H1 (cell line): ENCODE results near the gene ATM. TPM values are rescaled to one million over a fixed set of nuclear protein-coding genes. Genes with fewer than 3 reads are reported as not detected.

ENCODE experiments used
- CTCF ChIA-PET: fragments of 300-600 bp; sonication (Branson Sonifier 250); formaldehyde crosslinking; loops from one replicate; lab custom pipeline; 2021; ENCODE audit not compliant: partially characterized antibody; lab: Charles Lee
- POLR2A ChIA-PET: fragments of 300-600 bp; sonication (Branson Sonifier 250); formaldehyde crosslinking; loops from one replicate; lab custom pipeline; 2021; ENCODE audit warnings: inconsistent platforms; ENCODE audit not compliant: partially characterized antibody; lab: Charles Lee
- DNase-seq, 2 experiments: peaks; one replicate each; pipeline versions ENCODE4 v3.0.0 to v3.0.0-alpha.2; 2010 to 2022; ENCODE audit warnings: low spot score in 2 of 2, low read depth in 1 of 2, mixed read lengths in 1 of 2
- FAIRE-seq: peaks from 2 replicates; lab custom pipeline; 2011; peaks lifted over from hg19 to GRCh38; lab: Jason Lieb, UNC
- H2AFZ ChIP-seq: 2 replicates; pipeline ENCODE4 v1.8.1; 2012; ENCODE audit warnings: low read length, inconsistent platforms
- H2AK5ac ChIP-seq: 2 replicates; pipeline ENCODE4 v1.6.1; 2013; ENCODE audit warnings: low read depth, low read length
- H2BK120ac ChIP-seq: replicated peaks from 2 replicates; pipeline ENCODE3; 2013; ENCODE audit warnings: low read depth, low read length, inconsistent platforms
- H2BK12ac ChIP-seq: 2 replicates; pipeline ENCODE4 v1.6.1; 2013; ENCODE audit warnings: low read depth, low read length
- H2BK15ac ChIP-seq: 2 replicates; pipeline ENCODE4 v1.6.1; 2013; ENCODE audit warnings: low read length
- H2BK20ac ChIP-seq: 2 replicates; pipeline ENCODE4 v1.6.1; 2013; ENCODE audit warnings: low read length
- H2BK5ac ChIP-seq: 2 replicates; pipeline ENCODE4 v1.6.1; 2013; ENCODE audit warnings: low read depth, low read length
- H3K14ac ChIP-seq: 2 replicates; pipeline ENCODE4 v1.6.1; 2013; ENCODE audit warnings: inconsistent platforms; ENCODE audit not compliant: insufficient read length
- H3K18ac ChIP-seq: 2 replicates; pipeline ENCODE4 v1.6.1; 2013; ENCODE audit warnings: low read length; ENCODE audit errors: extremely low read depth
- H3K23ac ChIP-seq: 2 replicates; pipeline ENCODE4 v1.6.1; 2013; ENCODE audit warnings: inconsistent platforms; ENCODE audit not compliant: insufficient read length
- H3K23me2 ChIP-seq: 2 replicates; pipeline ENCODE4 v1.6.1; 2013; ENCODE audit warnings: low read depth, low read length
- H3K27ac ChIP-seq: 2 replicates; pipeline ENCODE4 v1.6.1; 2011; ENCODE audit warnings: low read depth, low read length, inconsistent platforms
- H3K27me3 ChIP-seq, 4 experiments: replicated peaks in 1 of 4; 1 replicate in 1 of 4; 2 replicates in 3 of 4; pipeline versions ENCODE4 v1.6.1 to v1.8.1; 2011 to 2013; ENCODE audit warnings: low read length in 3 of 4, mild to moderate bottlenecking in 3 of 4, inconsistent platforms in 2 of 4, mixed read lengths in 2 of 4, moderate library complexity in 1 of 4; ENCODE audit not compliant: control insufficient read depth in 3 of 4, insufficient read depth in 3 of 4; ENCODE audit errors: extremely low read depth in 1 of 4
- H3K36me3 ChIP-seq, 4 experiments: 2 replicates each; pipeline versions ENCODE4 v1.6.1 to v1.8.1; 2011 to 2013; ENCODE audit warnings: mild to moderate bottlenecking in 4 of 4, low read length in 3 of 4, moderate library complexity in 2 of 4, control low read depth in 1 of 4, inconsistent platforms in 1 of 4; ENCODE audit not compliant: insufficient read depth in 4 of 4, control insufficient read depth in 2 of 4
- H3K4ac ChIP-seq: replicated peaks from 2 replicates; pipeline ENCODE3; 2013; ENCODE audit warnings: low read length, low read depth, mixed read lengths, inconsistent platforms; ENCODE audit not compliant: insufficient read length
- H3K4me1 ChIP-seq, 4 experiments: replicated peaks in 1 of 4; 1 replicate in 1 of 4; 2 replicates in 3 of 4; pipeline versions ENCODE4 v1.6.1 to v1.8.1; 2011 to 2013; ENCODE audit warnings: low read length in 3 of 4, inconsistent platforms in 2 of 4, mixed read lengths in 1 of 4; ENCODE audit not compliant: insufficient read depth in 4 of 4, control insufficient read depth in 3 of 4
- H3K4me2 ChIP-seq, 2 experiments: 2 replicates each; pipeline versions ENCODE4 v1.6.1 to v1.8.1; 2011 to 2013; ENCODE audit warnings: low read depth in 2 of 2, low read length in 2 of 2, control low read depth in 1 of 2, inconsistent platforms in 1 of 2, mild to moderate bottlenecking in 1 of 2; ENCODE audit not compliant: insufficient read depth in 1 of 2
- H3K4me3 ChIP-seq, 4 experiments: fragments of 200-600, 300-600 bp in 1 of 4; sonication (generic), shearing (Covaris generic), sonication (Bioruptor Twin) in 1 of 4; 2 replicates each; pipeline versions ENCODE4 v1.5.1 to v1.8.1; 2011 to 2016; ENCODE audit warnings: low read length in 4 of 4, low read depth in 3 of 4, control low read depth in 2 of 4, inconsistent platforms in 2 of 4, mild to moderate bottlenecking in 2 of 4, mixed read lengths in 1 of 4, moderate library complexity in 1 of 4; ENCODE audit not compliant: insufficient read depth in 2 of 4; ENCODE audit errors: extremely low read depth in 1 of 4
- H3K56ac ChIP-seq: replicated peaks from 2 replicates; pipeline ENCODE3; 2013; ENCODE audit warnings: low read depth, mild to moderate bottlenecking, mixed read lengths, low read length, inconsistent platforms; ENCODE audit not compliant: insufficient read length
- H3K79me1 ChIP-seq: 2 replicates; pipeline ENCODE4 v1.6.1; 2013; ENCODE audit warnings: low read depth, low read length, control low read depth
- H3K79me2 ChIP-seq, 2 experiments: 2 replicates each; pipeline versions ENCODE4 v1.6.1 to v1.8.1; 2012 to 2013; ENCODE audit warnings: low read length in 2 of 2, mild to moderate bottlenecking in 2 of 2, inconsistent platforms in 1 of 2; ENCODE audit not compliant: insufficient read depth in 2 of 2, control insufficient read depth in 1 of 2
- H3K9ac ChIP-seq, 4 experiments: replicated peaks in 1 of 4; 1 replicate in 1 of 4; 2 replicates in 3 of 4; pipeline versions ENCODE4 v1.6.1 to v1.8.1; 2011 to 2013; ENCODE audit warnings: low read depth in 3 of 4, low read length in 3 of 4, control low read depth in 2 of 4, mild to moderate bottlenecking in 2 of 4, moderate library complexity in 2 of 4, inconsistent platforms in 1 of 4; ENCODE audit errors: extremely low read depth in 1 of 4
- H3K9me3 ChIP-seq, 2 experiments: 2 replicates each; pipeline versions ENCODE4 v1.6.1 to v1.8.1; 2012 to 2013; ENCODE audit warnings: mild to moderate bottlenecking in 2 of 2, moderate library complexity in 2 of 2, control low read depth in 1 of 2, inconsistent platforms in 1 of 2, low read depth in 1 of 2, low read length in 1 of 2, mixed read lengths in 1 of 2; ENCODE audit not compliant: insufficient read depth in 2 of 2
- H4K20me1 ChIP-seq, 2 experiments: replicated peaks in 1 of 2; 2 replicates each; pipeline versions ENCODE3 to v1.8.1; 2011 to 2013; ENCODE audit warnings: inconsistent platforms in 2 of 2, low read length in 2 of 2, mild to moderate bottlenecking in 1 of 2; ENCODE audit not compliant: insufficient read depth in 2 of 2, control insufficient read depth in 1 of 2
- H4K5ac ChIP-seq: 2 replicates; pipeline ENCODE4 v1.6.1; 2013; ENCODE audit warnings: low read length, low read depth, mixed read lengths, inconsistent platforms; ENCODE audit not compliant: insufficient read length
- H4K8ac ChIP-seq: 2 replicates; pipeline ENCODE4 v1.8.0; 2013; ENCODE audit warnings: mild to moderate bottlenecking, moderate library complexity, low read length, inconsistent platforms; ENCODE audit not compliant: insufficient read depth; ENCODE audit errors: extremely low read depth
- H4K91ac ChIP-seq: replicated peaks from 2 replicates; pipeline ENCODE3; 2013; ENCODE audit warnings: low read length, mixed read lengths, inconsistent platforms; ENCODE audit not compliant: insufficient read length
- CBX8 ChIP-seq: fragments of 300-800, 300-1000 bp; sonication (generic); IDR thresholded peaks from 2 replicates; pipeline ENCODE4 v1.7.1; 2016; ENCODE audit warnings: low read depth, low read length, borderline replicate concordance
- CEBPB ChIP-seq: IDR thresholded peaks from 2 replicates; pipeline ENCODE4 v1.6.1; 2012; ENCODE audit warnings: low read depth, low read length
- CHD1 ChIP-seq: IDR thresholded peaks from 2 replicates; pipeline ENCODE4 v1.6.1; 2012; ENCODE audit warnings: low read depth, low read length, improper control_type of control experiment
- EGR1 ChIP-seq: IDR thresholded peaks from 2 replicates; pipeline ENCODE4 v1.6.1; 2011; ENCODE audit warnings: low read depth, low read length, borderline replicate concordance
- HDAC6 ChIP-seq: IDR thresholded peaks from one replicate; pipeline ENCODE4 v1.7.1; 2012; ENCODE audit warnings: low read depth, mild to moderate bottlenecking, inconsistent platforms, low read length, moderate library complexity
- KDM1A ChIP-seq: fragments of 200-600, 300-600 bp; sonication (generic); IDR thresholded peaks from 2 replicates; pipeline ENCODE4 v1.7.1; 2016; ENCODE audit warnings: mild to moderate bottlenecking, low read length, borderline replicate concordance
- MAFK ChIP-seq: IDR thresholded peaks from 2 replicates; pipeline ENCODE4 v1.6.1; 2012; ENCODE audit warnings: low read depth, mild to moderate bottlenecking, improper control_type of control experiment, low read length
- NANOG ChIP-seq: IDR thresholded peaks from 2 replicates; pipeline ENCODE4 v1.6.1; 2011; ENCODE audit warnings: low read length, low read depth, mild to moderate bottlenecking, inconsistent platforms; ENCODE audit not compliant: insufficient read depth, poor library complexity, severe bottlenecking
- PHF8 ChIP-seq: fragments of 200-600 bp; sonication (generic); conservative IDR thresholded peaks from 2 replicates; pipeline ENCODE4 v1.7.1; 2012; ENCODE audit warnings: low read depth, mild to moderate bottlenecking, inconsistent platforms, low read length, moderate library complexity
- RBBP5 ChIP-seq: IDR thresholded peaks from 2 replicates; pipeline ENCODE4 v1.7.1; 2012; ENCODE audit warnings: low read depth, mild to moderate bottlenecking, inconsistent platforms, low read length, moderate library complexity, borderline replicate concordance
- RXRA ChIP-seq: IDR thresholded peaks from 2 replicates; pipeline ENCODE4 v1.6.1; 2011; ENCODE audit warnings: low read depth, mild to moderate bottlenecking, low read length, moderate library complexity; ENCODE audit not compliant: insufficient read depth
- SIRT6 ChIP-seq: IDR thresholded peaks from one replicate; pipeline ENCODE4 v1.7.1; 2012; ENCODE audit warnings: low read length, inconsistent platforms
- SP1 ChIP-seq: IDR thresholded peaks from 2 replicates; pipeline ENCODE4 v1.6.1; 2011; ENCODE audit warnings: low read depth, low read length
- SUZ12 ChIP-seq: fragments of 200-600 bp; sonication (generic); IDR thresholded peaks from 2 replicates; pipeline ENCODE4 v1.6.1; 2012; ENCODE audit warnings: mild to moderate bottlenecking, inconsistent platforms, low read length, moderate library complexity, mixed read lengths
- WGBS, 2 experiments: shearing (Covaris generic) in 1 of 2; methylation state at CpG; one replicate each; pipeline versions ENCODE4 v1.1.6 to v1.1.7; 2013 to 2015; ENCODE audit warnings: low lambda C conversion rate in 2 of 2, mixed read lengths in 2 of 2, inconsistent platforms in 1 of 2, low coverage in 1 of 2, missing lambda C conversion rate in 1 of 2; ENCODE audit not compliant: insufficient replicate concordance in 2 of 2, insufficient coverage in 1 of 2, insufficient read length in 1 of 2; ENCODE audit errors: extremely low coverage in 1 of 2, missing lambda C conversion rate in 1 of 2; 5-methylcytosine and 5-hydroxymethylcytosine counted together
- polyA plus RNA-seq, 7 experiments: library from polyadenylated mRNA; depleted of rRNA in 3 of 7; stranded (reverse) in 5 of 7; unstranded in 2 of 7; fragments of >200 nt in 5 of 7; fragments of 200-250 nt in 2 of 7; gene quantifications; 1 replicate in 5 of 7; 2 replicates in 1 of 7; 4 replicates in 1 of 7; pipeline versions ENCODE4 v1.2.1 to v1.2.3, GENCODE V29; 2011 to 2013; ENCODE audit warnings: missing spikeins in 2 of 7, mixed read lengths in 2 of 7
- total RNA-seq: library from RNA; stranded (reverse); fragmentation: NEBNext Ultra II Directional; extraction: Animal tissue kit (Norgen Biotek cat#: 25700); gene quantifications from 2 replicates; pipeline ENCODE4 v1.2.1, GENCODE V29; 2021

The ATM gene
- total and polyA plus RNA-seq, 2 of the 8 experiments (the other 6 are each of a cell fraction or from before 2014, with no cell fraction given): 14.9 to 55.4 TPM

- no peak overlapping the region for H2BK5ac ChIP-seq
- DNase-seq: no peak
- no peaks in the 10 kb centered on the region for H3K27me3 ChIP-seq
- no peak overlapping the region for H3K14ac ChIP-seq
- H4K8ac ChIP-seq: no peak overlapping the region
- no peaks in the 10 kb centered on the region for H3K4me1 ChIP-seq
- no peak overlapping the region for H3K4me2 ChIP-seq
- no peaks in the 10 kb centered on the region for H3K79me2 ChIP-seq
- H3K79me1 ChIP-seq: no peaks in the 10 kb centered on the region
- H3K23ac ChIP-seq: no peak overlapping the region
- ChIA-PET POLR2A (no interaction called here), CTCF (no interaction called here)
- peaks cover 4 to 9% of the 10 kb centered on the region in 2 experiments; a peak in 2 of 4 replicates for H3K9me3 ChIP-seq
- H4K5ac ChIP-seq: no peak overlapping the region
- H3K27ac ChIP-seq: no peak overlapping the region
- no peak for FAIRE-seq
- H3K9ac ChIP-seq: no peak overlapping the region
- 78% methylated on average over 5 of the region's 5 CpGs; no CpG with 5 or more reads in 1 of the 2 experiments for WGBS, 2 experiments
- H2AK5ac ChIP-seq: no peak overlapping the region
- H2BK15ac ChIP-seq: no peak overlapping the region
- H4K20me1 ChIP-seq: no peaks in the 10 kb centered on the region
- H2BK20ac ChIP-seq: no peak overlapping the region
- H3K4me3 ChIP-seq: no peak overlapping the region
- H3K56ac ChIP-seq: no peak overlapping the region
- H3K18ac ChIP-seq: no peak overlapping the region
- no peak overlapping the region for H3K4ac ChIP-seq
- no peaks in the 10 kb centered on the region for H3K23me2 ChIP-seq
- no peak overlapping the region for H2BK120ac ChIP-seq
- peaks cover 0 to 5% (median 1%) of the 10 kb centered on the region in 4 experiments; a peak in 4 of 8 replicates for H3K36me3 ChIP-seq
- H4K91ac ChIP-seq: no peak overlapping the region
- TF ChIP-seq MAFK (no peak), RBBP5 (no peak), PHF8 (no peak), CBX8 (no peak), CHD1 (no peak), SIRT6 (no peak), RXRA (no peak), SUZ12 (no peak), EGR1 (no peak), HDAC6 (no peak), SP1 (no peak), CEBPB (no peak), NANOG (no peak), KDM1A (no peak)
- no peak overlapping the region for H2AFZ ChIP-seq
- no peak overlapping the region for H2BK12ac ChIP-seq
Observed at GRCh38 chr11:108370990-108371389, 148.1 kb downstream of the ATM start.
